Lung microvascular endothelial cell (primary cell): ENCODE data around the gene EEF1A1. TPM values are rescaled to one million over a fixed set of nuclear protein-coding genes. Genes with fewer than 3 reads are reported as not detected.
A peak's percentile ranks its signal among the peaks of the same experiment; 100 is the strongest.
"Not testable (repeated sequence)": the region's sequence is repeated elsewhere in the genome, so short reads cannot be mapped to it uniquely, and the experiment has no call there.

Experiments
- DNase-seq, 2 donors: peaks; one replicate each; pipeline versions ENCODE4 v3.0.0 to v3.0.0-alpha.2; 2010; ENCODE audit warnings: low read depth in 2 of 2
- total RNA-seq: library from RNA; depleted of rRNA; stranded (reverse); fragments of >200 nt; gene quantifications from 2 replicates; pipeline ENCODE4 v1.2.1, GENCODE V29; 2014

EEF1A1 gene
- 18,098 and 18,972 TPM in 2 replicates for total RNA-seq

DNA sequence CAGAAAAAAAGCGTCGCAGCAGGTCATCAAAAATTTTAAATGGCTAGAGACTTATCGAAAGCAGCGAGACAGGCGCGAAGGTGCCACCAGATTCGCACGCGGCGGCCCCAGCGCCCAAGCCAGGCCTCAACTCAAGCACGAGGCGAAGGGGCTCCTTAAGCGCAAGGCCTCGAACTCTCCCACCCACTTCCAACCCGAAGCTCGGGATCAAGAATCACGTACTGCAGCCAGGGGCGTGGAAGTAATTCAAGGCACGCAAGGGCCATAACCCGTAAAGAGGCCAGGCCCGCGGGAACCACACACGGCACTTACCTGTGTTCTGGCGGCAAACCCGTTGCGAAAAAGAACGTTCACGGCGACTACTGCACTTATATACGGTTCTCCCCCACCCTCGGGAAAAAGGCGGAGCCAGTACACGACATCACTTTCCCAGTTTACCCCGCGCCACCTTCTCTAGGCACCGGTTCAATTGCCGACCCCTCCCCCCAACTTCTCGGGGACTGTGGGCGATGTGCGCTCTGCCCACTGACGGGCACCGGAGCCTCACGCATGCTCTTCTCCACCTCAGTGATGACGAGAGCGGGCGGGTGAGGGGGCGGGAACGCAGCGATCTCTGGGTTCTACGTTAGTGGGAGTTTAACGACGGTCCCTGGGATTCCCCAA, at the start of gene EEF1A1:
Gene EEF1A1, minus strand, starts transcription at position 345 of the 663 bp plus-strand sequence. CDS start 1,006 bp downstream, outside the sequence.
- peak; percentile 100 for DNase-seq

DNA sequence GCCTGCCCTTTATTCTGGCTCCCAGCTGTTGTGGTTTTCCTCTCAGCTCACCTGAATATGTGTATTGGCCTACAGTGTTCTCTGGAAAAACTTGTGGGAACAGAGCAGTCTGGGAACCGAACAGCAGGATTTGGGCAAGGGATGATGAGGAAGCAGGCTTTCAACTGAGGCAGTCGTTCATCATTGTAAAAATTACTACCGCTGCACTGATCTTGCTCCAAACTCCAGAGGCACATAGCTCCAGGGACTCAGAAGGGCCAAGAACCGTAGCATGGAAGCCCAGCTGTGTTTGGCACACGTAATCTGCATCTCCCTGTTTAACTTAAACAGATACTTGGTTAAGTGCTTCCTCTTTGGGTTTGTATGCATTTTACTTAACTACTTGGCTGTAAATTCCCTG, 48.3 kb upstream of the EEF1A1 start:
- DNase-seq: no peak

DNA sequence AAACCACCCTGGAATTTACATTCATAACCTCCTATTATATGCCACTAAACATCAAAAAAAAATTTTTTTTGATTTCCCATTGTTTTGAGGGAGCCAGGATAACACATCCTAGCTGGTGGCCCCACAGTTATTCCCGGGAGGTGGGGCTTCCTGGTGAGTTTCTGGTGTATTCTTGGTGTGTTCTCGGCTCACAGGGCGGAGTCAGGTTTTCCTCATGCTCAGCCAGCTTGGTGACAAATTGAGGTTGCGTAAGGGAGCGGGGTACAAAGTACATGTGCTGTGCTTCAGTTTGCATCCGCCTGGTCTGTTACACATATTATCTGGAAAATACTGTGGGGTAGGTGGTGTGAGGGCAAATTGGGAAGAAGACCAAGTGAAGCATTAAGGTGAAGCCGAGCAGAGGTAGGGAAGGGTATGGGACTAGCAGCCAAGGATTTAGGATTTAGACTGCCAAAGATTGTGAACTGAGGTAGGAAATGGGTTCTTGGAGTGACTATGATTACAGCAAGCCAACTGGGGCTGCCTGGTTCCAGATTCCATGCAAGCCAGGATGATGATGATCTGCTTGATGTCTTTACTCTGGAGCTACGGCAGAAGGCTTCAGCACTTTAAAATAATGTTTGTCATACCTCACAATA, 46.2 kb upstream of the EEF1A1 start:
- peak; percentile 79 to 80 for DNase-seq

DNA sequence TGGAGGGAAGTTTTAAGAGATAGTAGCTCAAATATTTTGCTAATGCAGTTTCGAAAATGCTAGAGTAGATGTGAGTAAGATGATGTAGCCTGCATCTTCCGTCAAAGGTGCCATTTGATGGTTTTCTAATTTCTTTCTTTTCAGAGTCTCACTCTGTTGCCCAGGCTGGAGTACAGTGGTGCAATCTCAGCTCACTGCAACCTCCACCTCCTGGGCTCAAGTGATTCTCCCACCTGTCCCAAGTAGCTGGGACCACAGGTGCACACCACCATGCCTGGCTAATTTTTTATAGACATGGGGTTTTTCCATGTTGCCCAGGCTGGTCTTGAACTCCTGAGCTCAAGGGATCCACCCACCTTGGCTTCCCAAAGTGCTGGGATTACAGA, 45.6 kb upstream of the EEF1A1 start:
- DNase-seq: not testable (repeated sequence)

DNA sequence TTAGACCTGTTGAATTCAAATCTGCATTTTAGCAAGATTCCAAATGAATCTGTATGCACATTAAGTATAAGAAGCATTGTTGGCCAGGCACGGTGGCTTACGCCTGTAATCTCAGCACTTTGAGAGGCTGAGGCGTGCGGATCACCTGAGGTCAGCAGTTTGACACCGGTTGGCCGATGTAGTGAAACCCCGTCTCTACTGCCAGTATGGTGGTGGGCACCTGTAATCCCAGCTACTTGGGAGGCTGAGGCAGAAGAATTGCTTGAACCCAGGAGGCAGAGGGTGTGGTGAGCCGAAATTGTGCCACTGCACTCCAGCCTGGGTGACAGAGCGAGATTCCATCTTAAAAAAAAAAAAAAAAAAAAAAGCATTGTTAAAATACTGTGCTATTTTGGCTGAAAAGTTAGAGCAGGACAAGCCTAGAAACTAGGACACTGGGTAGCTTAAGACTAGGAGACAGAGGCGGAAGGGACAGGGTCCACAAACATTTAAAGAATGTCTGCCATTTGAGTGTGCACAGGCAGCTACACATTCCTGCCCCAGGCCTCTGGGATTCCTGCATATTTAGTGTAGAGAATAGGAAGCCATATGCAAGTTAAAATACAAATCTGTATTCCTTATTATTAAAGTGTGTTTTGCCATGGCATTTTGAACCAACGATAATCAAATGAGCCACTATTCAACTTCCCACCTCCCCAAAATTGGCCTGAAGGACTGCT, 45.1 kb upstream of the EEF1A1 start:
- peak in 1 of 2 donors; percentile 23 for DNase-seq

DNA sequence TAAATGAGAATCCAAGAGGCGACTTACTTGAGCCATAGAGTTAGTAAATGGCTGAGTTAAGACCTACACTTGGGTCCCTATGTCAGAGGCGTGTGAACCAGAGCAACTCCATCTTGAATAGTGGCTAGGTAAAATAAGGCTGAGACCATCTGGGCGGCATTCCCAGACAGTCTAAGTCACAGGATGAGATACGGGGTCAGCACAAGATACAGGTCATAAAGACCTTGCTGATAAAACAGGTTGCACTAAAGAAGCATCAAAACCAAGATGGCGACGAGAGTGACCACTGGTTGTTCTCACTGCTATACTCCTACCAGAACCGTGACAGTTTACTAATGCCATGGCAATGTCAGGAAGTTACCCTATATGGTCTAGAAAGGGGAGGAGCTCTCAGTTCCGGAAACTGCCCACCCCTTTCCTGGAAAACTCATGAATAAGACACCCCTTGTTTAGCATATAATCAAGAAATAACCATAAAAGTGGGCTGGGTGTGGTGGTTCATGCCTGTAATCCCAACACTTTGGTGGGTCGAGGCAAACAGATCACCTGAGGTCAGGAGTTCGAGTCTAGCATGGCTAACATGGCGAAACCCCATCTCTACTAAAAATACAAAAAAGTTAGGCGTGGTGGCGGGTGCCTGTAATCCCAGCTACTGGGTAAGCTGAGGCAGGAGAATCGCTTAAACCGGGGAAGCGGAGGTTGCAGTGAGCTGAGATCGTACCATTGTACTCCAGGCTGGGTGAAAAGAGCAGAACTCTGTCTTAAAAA, 43.9 kb upstream of the EEF1A1 start:
- no peak for DNase-seq

DNA sequence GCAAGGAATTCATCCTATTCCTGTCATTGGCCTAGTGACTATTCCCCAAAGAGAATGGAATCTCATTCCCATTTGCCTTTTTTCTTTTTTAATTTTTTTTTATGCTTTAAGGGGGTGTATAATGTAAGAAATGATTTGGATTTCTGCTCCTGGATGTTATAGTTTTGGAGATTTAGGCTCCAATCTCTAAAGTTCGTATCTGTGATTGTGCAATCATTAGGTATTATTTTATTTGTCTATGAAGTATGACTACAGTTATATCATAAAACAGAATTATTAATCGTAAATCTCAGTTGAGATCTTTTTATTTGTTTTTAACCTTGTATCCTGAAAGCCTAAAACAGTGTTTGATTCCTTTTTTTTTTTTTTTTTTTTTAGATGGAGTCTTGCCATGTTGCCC, 41.7 kb upstream of the EEF1A1 start:
- DNase-seq: no peak

DNA sequence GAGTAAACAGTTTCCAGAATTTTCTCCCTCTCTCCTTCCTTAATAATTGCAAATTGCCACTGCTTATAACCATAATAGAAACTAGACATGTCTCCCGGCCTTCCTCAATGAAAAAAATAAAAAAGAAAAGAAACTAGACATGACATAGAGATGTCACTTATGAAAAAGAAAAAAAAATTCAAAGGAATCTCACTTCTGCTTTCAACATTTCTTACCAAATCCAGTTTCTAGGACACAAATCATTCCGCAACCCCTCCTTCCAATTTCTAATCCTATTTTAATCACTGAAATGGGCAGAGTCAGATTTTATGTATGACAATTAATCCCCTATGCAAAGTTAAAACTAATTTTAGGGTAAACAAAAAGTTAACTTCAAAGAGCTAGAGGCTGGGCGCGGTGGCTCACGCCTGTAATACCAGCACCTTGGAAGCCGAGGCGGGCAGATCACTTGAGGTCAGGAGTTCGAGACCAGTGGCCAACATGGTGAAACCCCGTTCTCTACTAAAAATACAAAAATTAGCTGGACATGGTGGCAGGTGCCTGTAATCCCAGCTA, 40.1 kb upstream of the EEF1A1 start:
- DNase-seq: no peak

DNA sequence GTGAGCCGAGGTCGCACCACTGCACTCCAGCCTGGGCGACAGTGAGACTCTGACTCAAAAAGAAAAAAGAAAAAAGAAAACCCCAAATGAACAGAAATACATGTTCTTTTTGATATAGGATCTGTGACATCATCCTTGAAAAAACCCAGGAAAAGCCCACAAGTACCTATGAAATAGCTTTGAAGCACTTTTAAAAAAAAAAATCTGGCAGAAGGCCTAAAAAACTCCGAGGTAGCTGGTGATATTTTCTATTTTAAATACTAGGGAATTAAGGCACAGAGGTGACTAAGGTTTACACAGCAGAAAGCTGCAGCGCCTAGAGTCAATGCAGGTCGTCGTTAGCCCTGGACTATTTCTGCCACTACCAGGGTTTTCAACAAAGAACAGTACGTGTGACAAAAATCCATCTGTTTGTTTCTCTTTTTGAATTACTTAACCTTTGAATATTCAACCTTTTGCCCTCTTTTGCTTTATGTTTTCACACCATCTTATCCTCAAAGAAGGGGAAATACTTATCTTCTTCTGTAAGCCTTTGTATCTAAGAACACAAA, 39.4 kb upstream of the EEF1A1 start:
- DNase-seq: no peak

DNA sequence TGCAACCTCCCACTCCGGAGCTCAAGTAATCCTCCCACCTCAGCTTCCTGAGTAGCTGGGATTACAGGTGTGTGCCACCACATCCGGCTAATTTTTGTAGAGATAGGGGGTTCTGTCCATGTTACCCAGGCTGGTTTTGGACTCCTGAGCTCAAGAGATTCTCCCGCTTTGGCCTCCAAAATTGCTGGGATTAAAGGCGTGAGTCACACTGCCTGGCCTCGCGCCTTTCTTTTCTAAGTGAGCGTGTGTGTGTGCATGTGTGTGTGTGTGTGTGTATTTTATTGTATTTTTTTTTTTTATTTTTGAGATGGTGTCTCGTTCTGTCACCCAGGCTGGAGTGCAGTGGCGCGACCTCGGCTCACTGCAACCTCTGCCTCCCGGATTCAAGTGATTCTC, 38.6 kb upstream of the EEF1A1 start:
- DNase-seq: not testable (repeated sequence)

DNA sequence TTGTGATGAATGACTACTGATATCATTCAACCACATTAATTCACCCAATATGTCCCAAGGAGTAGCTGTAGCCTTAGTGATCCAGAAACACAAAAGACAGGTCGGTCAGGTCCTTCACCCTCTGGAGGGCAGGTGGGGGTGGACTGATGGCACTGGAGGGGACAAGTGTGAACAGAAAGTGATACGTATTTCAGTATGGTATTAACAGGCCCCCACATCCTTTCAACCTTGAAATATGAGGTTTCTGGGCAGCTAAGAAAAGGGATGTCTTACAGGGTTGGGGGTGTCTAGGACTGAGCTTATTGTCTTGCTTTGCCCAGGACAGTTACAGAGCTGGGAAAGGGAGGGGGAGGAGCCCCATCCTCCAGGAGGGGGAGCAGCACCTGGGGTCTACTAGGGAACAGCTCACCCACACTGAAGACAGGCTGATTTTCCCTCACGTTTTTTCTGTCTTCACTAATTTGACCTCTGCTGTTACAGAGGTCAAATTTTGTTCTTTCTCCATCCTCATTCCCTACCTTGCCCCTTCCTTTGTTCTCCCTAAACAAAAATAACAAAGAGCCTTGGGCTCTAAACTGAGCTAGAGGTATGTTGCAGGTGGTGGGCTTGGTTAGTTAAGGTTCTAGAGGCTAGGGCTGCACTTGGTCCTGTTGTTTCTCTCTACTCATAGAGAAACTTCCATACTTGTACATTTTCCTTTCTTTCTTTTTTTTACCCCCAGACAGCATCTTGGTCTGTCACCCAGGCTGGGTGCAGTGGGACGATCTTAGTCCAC, 38.0 kb upstream of the EEF1A1 start:
- DNase-seq: no peak

DNA sequence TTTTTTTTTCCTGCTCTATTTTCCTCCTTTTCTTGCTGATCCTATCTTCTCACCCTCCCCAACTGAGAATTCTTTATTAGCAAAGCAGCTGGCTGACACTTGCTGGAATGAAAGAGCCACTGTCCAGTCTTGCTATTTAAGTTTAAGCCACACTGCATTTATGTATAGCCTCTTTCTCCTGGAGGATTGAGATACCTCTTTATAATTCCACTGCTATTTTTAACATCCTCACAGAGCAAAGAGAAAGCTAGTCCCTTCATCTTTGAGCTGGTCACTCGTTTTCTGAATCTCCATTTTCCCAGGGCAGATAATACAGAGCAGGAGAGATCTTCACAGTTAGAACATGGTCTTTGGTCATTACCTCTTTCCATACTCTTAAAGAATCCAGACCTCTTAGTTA, 36.0 kb upstream of the EEF1A1 start:
- no peak for DNase-seq

DNA sequence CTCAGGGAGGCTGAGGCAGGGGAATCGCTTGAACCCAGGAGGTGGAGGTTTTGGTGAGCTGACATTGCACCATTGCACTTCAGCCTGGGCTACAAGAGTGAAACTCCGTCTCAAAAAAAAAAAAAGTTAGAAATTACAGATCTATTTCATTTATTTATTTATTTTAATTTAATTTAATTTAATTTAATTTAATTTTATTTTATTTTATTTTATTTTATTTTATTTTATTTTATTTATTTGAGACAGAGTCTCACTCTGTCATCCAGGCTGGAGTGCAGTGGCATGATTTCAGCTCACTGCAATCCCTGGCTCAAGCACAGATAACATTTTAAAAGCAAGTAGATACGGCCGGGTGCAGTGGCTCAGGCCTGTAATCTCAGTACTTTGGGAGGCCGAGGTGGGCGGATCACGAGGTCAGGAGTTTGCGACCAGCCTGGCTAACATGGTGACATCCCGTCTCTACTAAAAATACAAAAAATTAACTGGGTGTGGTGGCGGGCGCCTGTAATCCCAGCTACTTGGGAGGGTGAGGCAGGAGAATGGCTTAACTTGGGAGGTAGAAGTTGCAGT, 34.6 kb upstream of the EEF1A1 start:
- DNase-seq: not testable (repeated sequence)

DNA sequence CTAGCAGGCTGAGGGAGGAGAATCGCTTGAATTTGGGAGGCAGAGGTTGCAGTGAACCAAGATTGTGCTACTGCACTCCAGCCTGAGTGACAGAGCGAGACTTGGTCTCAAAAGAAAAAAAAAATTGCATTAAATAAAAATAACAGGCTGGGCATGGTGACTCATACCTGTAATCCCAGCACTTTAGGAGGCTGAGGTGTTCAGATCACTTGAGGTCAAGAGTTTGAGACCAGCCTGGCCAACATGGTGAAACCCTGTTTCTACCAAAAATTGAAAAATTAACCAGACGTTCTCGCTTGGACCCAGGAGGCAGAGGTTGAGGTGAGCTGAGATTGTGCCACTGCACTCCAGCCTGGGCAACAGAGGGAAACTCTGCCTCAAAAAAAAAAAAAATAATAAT, 30.3 kb upstream of the EEF1A1 start:
- not testable (repeated sequence) for DNase-seq

DNA sequence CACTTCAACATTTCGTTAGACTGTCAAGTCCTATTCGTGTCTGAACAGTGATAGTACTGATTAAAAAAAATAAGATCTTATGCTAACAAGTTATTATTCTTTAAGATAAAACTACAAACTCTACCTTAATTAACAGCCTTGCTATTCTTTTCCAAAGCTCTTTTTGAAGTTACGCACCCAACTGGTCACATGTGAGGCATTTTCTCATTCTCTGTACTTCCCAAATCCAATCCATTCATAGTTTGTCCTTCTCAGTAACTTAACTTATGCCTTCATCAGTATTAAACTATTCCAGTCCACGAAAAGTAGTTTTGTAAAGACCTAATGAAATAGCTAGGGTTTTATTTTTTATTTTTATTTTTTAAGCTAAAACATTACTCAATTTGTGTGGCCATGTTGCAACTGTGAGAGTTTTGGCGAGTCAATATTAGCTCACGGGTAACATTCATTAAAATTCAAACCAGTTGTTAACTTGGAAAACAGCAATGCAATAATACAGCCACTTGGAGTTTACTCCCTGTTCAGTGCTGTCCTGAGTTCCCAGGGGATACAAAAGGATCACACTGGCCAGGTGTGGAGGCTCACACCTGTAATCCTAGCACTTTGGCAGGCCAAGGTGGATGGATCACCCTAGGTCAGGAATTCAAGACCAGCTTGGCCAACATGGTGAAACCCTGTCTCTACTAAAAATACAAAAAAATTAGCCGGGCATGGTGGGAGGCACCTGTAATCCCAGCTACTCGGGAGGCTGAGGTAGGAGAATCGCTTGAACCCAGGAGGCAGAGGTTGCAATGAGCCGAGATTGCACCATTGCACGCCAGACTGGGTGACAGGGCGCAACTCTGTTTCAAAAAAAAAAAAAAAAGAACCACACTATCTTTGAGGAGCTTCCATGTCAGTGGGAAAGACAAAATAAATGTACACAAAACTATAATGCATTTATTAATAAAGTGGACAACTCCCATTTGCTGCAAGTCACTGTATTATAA, 27.9 kb upstream of the EEF1A1 start:
- no peak for DNase-seq

DNA sequence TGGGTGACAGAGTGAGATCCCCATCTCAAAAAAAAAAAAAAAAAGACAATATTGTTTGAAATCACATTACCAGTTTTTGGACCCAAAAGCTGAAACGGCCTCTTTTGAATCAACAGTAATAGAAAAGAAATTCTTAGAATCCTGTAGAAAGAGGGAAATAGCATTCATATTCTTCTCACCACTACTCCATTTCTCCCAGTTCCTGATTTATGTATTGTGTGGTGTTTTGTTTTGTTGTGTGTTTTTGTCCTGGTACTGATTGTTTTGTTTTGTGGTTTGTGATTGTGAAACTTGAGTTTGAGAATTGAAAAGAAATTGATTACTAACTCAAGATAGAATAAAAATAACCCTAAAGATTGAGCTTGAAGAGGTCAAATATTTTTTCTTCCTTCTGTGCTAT, 26.2 kb upstream of the EEF1A1 start:
- no peak for DNase-seq

DNA sequence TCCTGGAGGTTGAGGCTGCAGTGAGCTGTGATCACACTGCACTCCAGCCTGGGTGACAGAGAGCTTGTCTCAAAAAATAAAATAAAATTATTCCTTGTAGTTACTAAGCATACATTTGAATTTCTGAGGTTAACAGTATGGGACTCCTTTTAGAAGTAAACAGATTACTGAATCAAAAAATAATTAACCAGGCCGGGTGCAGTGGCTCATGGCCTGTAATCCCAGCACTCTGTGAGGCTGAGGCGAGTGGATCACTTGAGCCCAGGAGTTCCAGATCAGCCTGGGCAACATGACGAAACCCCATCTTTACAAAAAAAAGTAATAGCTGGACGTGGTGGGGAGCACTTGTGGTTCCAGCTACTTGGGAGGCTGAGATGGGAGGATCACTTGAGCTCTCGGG, 22.1 kb upstream of the EEF1A1 start:
- no peak for DNase-seq

DNA sequence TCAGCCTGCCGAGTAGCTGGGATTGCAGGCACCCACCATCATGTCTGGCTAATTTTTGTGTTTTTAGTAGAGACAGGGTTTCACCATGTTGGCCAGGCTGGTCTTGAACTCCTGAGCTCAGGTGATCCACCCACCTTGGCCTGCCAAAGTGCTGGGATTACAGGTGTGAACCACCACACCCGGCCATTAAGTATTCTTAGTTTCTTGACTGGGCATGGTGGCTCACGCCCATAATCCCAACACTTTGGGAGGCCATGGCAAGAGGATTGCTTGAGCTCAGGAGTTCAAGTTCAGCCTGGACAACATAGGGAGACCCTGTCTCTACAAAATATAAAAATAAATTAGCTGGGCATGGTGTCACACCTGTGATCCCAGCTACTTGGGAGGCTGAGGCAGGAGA, 21.6 kb upstream of the EEF1A1 start:
- DNase-seq: not testable (repeated sequence)
